SK-N-SH treated with all-trans-retinoic acid at 6 μM for 48 hours (cell line): ENCODE results near the gene TMEM131.
"Not testable (repeated sequence)": the region's sequence is repeated elsewhere in the genome, so short reads cannot be mapped to it uniquely, and the experiment has no call there.

Source experiments
- ATAC-seq: fragments of 200-7000 bp; cut with Tn5 transposase; 3 replicates; pipeline ENCODE4 v1.9.1; 2020; ENCODE audit warnings: mild to moderate bottlenecking, moderate library complexity
- ARNTL ChIP-seq: fragments of 450-650 bp; formaldehyde crosslinking; IDR thresholded peaks from 2 replicates; pipeline ENCODE4 v1.5.0; 2020; ENCODE audit warnings: low read depth, mild to moderate bottlenecking, moderate library complexity, borderline replicate concordance
- BACH2 ChIP-seq: fragments of 250-450 bp; sonication (Bioruptor Pico); IDR thresholded peaks from 2 replicates; pipeline ENCODE4 v1.9.0; 2021; ENCODE audit warnings: mild to moderate bottlenecking, borderline replicate concordance
- CSDC2 ChIP-seq: fragments of 250-450 bp; sonication (Bioruptor Pico); IDR thresholded peaks from 2 replicates; pipeline ENCODE4 v1.5.0; 2020; ENCODE audit warnings: mild to moderate bottlenecking, moderate library complexity
- CSRNP3 ChIP-seq: fragments of 250-450 bp; sonication (Bioruptor Pico); IDR thresholded peaks from 2 replicates; pipeline ENCODE4 v1.5.1; 2021; ENCODE audit warnings: mild to moderate bottlenecking, moderate library complexity
- ESRRG ChIP-seq: fragments of 250-450 bp; sonication (Bioruptor Pico); IDR thresholded peaks from 2 replicates; pipeline ENCODE4 v1.6.1; 2021; ENCODE audit warnings: mild to moderate bottlenecking
- GLIS3 ChIP-seq: fragments of 250-450 bp; sonication (Bioruptor Pico); IDR thresholded peaks from 2 replicates; pipeline ENCODE4 v1.5.0; 2020; ENCODE audit warnings: mild to moderate bottlenecking, moderate library complexity
- ISL1 ChIP-seq: fragments of 250-450 bp; sonication (Bioruptor Pico); IDR thresholded peaks from 2 replicates; pipeline ENCODE4 v2.1.2; 2022; ENCODE audit warnings: mild to moderate bottlenecking, moderate library complexity
- PATZ1 ChIP-seq: fragments of 250-450 bp; sonication (Bioruptor Pico); IDR thresholded peaks from 2 replicates; pipeline ENCODE4 v1.8.0; 2020; ENCODE audit warnings: mild to moderate bottlenecking, moderate library complexity, borderline replicate concordance
- POU6F1 ChIP-seq: fragments of 250-450 bp; sonication (Bioruptor Pico); IDR thresholded peaks from 2 replicates; pipeline ENCODE4 v1.8.0; 2021; ENCODE audit warnings: low read depth, mild to moderate bottlenecking, moderate library complexity, borderline replicate concordance
- PPARA ChIP-seq: fragments of 250-450 bp; sonication (Bioruptor Pico); IDR thresholded peaks from 2 replicates; pipeline ENCODE4 v1.5.0; 2020; ENCODE audit warnings: mild to moderate bottlenecking, borderline replicate concordance
- RARB ChIP-seq: fragments of 250-450 bp; sonication (Bioruptor Pico); IDR thresholded peaks from 2 replicates; pipeline ENCODE4 v1.8.0; 2021; ENCODE audit warnings: mild to moderate bottlenecking, moderate library complexity
- SNAI2 ChIP-seq: fragments of 250-450 bp; sonication (Bioruptor Pico); IDR thresholded peaks from 2 replicates; pipeline ENCODE4 v1.5.0; 2020; ENCODE audit warnings: mild to moderate bottlenecking, moderate library complexity
- TCF4 ChIP-seq: fragments of 250-450 bp; sonication (Bioruptor Pico); IDR thresholded peaks from 2 replicates; pipeline ENCODE4 v1.8.0; 2021; ENCODE audit warnings: mild to moderate bottlenecking, moderate library complexity, borderline replicate concordance
- TOX ChIP-seq: fragments of 250-450 bp; sonication (Bioruptor Pico); IDR thresholded peaks from 2 replicates; pipeline ENCODE4 v1.8.0; 2021; ENCODE audit warnings: mild to moderate bottlenecking, moderate library complexity, borderline replicate concordance
- ZC3H10 ChIP-seq: fragments of 250-450 bp; sonication (Bioruptor Pico); IDR thresholded peaks from 2 replicates; pipeline ENCODE4 v1.5.1; 2021; ENCODE audit warnings: mild to moderate bottlenecking, moderate library complexity
- ZFP3 ChIP-seq: fragments of 250-450 bp; sonication (Bioruptor Pico); IDR thresholded peaks from 2 replicates; pipeline ENCODE4 v1.5.0; 2020; ENCODE audit warnings: mild to moderate bottlenecking, moderate library complexity
- ZFP30 ChIP-seq: fragments of 450-650 bp; formaldehyde crosslinking; IDR thresholded peaks from 2 replicates; pipeline ENCODE4 v1.5.0; 2022; ENCODE audit warnings: mild to moderate bottlenecking, moderate library complexity
- ZNF565 ChIP-seq: fragments of 450-650 bp; formaldehyde crosslinking; conservative IDR thresholded peaks from 2 replicates; pipeline ENCODE4 v1.5.0; 2020; ENCODE audit warnings: low read depth, mild to moderate bottlenecking, moderate library complexity
- ZNF70 ChIP-seq: fragments of 450-650 bp; formaldehyde crosslinking; IDR thresholded peaks from 2 replicates; pipeline ENCODE4 v1.5.0; 2020; ENCODE audit warnings: mild to moderate bottlenecking, moderate library complexity
- ZNF8 ChIP-seq: fragments of 450-650 bp; formaldehyde crosslinking; IDR thresholded peaks from 2 replicates; pipeline ENCODE4 v1.5.0; 2020; ENCODE audit warnings: mild to moderate bottlenecking, moderate library complexity
- TF ChIP-seq, protein P1 (sequence below): fragments of 250-450 bp; sonication (Bioruptor Pico); IDR thresholded peaks from 2 replicates; pipeline ENCODE4 v1.5.1; 2020; ENCODE audit warnings: low read depth, mild to moderate bottlenecking, moderate library complexity

Gene TMEM131

DNA sequence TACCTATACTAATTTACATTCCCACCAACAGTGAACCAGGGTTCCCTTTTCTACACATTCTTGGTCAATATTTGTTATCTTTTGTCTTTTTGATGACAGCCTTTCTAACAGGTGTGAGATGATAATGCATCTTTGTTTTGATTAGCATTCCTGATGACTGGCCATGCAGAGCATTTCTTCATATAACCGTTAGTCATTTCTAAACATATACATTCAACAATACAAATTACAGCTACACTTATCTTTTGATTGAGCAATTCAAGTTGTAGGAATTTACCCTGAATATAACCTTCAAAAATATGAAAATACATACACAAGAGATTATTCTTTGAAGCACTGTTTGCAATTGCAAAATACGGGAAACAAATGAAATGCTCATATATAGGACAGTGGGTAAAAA, 94.9 kb downstream of the TMEM131 start:
- no peak for TF ChIP-seq BACH2 (CRISPR knock-in tag)
- TF ChIP-seq POU6F1 (CRISPR knock-in tag), result no peak
- no peak for TF ChIP-seq ZFP30 (CRISPR knock-in tag)
- no peak for TF ChIP-seq RARB
- no peak for TF ChIP-seq TOX (CRISPR knock-in tag)
- no peak for TF ChIP-seq CSDC2 (CRISPR knock-in tag)
- TF ChIP-seq, protein P1, sequence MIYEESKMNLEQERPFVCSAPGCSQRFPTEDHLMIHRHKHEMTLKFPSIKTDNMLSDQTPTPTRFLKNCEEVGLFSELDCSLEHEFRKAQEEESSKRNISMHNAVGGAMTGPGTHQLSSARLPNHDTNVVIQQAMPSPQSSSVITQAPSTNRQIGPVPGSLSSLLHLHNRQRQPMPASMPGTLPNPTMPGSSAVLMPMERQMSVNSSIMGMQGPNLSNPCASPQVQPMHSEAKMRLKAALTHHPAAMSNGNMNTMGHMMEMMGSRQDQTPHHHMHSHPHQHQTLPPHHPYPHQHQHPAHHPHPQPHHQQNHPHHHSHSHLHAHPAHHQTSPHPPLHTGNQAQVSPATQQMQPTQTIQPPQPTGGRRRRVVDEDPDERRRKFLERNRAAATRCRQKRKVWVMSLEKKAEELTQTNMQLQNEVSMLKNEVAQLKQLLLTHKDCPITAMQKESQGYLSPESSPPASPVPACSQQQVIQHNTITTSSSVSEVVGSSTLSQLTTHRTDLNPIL, result no peak
- TF ChIP-seq PATZ1 (CRISPR knock-in tag), result no peak
- no peak for TF ChIP-seq ARNTL (CRISPR knock-in tag)
- TF ChIP-seq TCF4, result no peak
- no peak for TF ChIP-seq ESRRG (CRISPR knock-in tag)
- TF ChIP-seq PPARA (CRISPR knock-in tag), result no peak
- no peak for ATAC-seq

DNA sequence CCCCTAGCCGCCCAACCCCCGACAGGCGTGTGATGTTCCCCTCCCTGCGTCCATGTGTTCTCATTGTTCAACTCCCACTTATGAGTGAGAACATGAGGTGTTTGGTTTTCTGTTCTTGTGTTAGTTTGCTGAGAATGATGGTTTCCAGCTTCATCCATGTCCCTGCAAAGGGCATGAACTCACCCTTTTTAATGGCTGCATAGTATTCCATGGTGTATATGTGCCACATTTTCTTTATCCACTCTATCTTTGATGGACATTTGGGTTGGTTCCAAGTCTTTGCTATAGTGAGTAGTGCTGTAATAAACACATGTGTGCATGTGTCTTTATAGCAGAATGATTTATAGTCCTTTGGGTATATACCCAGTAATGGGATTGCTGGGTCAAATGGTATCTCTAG, 102.7 kb downstream of the TMEM131 start:
- ATAC-seq, result not testable (repeated sequence)

GRCh38 chr2:97891611-97892010, 104.1 kb downstream of the TMEM131 start:
- ATAC-seq, result no peak
- TF ChIP-seq CSDC2 (CRISPR knock-in tag), result no peak
- TF ChIP-seq, protein P1, result no peak

- TF ChIP-seq SNAI2 (no peak), ZC3H10 (CRISPR knock-in tag) (no peak), TOX (CRISPR knock-in tag) (no peak), CSRNP3 (CRISPR knock-in tag) (no peak), PPARA (CRISPR knock-in tag) (no peak), RARB (no peak), ZNF70 (CRISPR knock-in tag) (no peak), ARNTL (CRISPR knock-in tag) (no peak), ZNF8 (no peak)
- TF ChIP-seq, protein P1, result no peak
- TF ChIP-seq, all 23 proteins: peak for 0
- no peak for ATAC-seq
Observed at GRCh38 chr2:97889156-97889555, 106.6 kb downstream of the TMEM131 start.

GRCh38 chr2:97885841-97886240, 109.9 kb downstream of the TMEM131 start:
- TF ChIP-seq RARB (no peak), ISL1 (CRISPR knock-in tag) (no peak), CSDC2 (CRISPR knock-in tag) (no peak), ZNF70 (CRISPR knock-in tag) (no peak), ZFP30 (CRISPR knock-in tag) (no peak), TOX (CRISPR knock-in tag) (no peak), ESRRG (CRISPR knock-in tag) (no peak), ZNF565 (CRISPR knock-in tag) (no peak), BACH2 (CRISPR knock-in tag) (no peak), POU6F1 (CRISPR knock-in tag) (no peak), ZFP3 (CRISPR knock-in tag) (no peak), GLIS3 (no peak), ARNTL (CRISPR knock-in tag) (no peak), ZC3H10 (CRISPR knock-in tag) (no peak), ZNF8 (no peak)
- TF ChIP-seq, protein P1, result no peak
- no peak for ATAC-seq
